ENCODE data around the gene GCH1. TPM values are rescaled to one million over a fixed set of nuclear protein-coding genes. Genes with fewer than 3 reads are reported as not detected.

The GCH1 gene
- total and polyA plus RNA-seq, 2 donors (not counting 1 experiment from before 2014, with no cell fraction given), result 1.3 to 1.5 TPM

DNA sequence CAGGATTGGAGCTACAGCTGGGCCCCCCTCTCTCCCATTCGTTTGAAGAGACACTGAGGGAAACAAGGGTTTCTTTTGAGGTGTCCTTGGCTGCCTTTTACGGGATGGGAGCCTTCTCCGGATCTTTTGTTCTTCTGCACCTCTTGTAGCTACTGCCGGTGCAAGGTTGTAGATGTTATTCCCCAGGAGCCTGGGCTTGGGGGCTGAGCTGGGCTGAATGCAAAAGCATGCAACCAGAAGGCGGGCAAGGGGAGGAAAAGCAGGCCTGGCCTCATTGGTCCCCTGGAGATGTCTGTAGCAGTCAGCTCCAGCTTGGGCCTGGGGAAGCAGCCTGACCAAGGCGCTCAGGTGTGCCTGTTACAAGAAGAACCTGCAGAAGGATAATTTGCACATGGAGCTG lies 110.3 kb downstream of the GCH1 start:
- Histone ChIP-seq H3K79me2 (ENCODE audit: control insufficient read depth, insufficient read depth, low read length) (no peaks in the 10 kb centered on the region), H3K4me2 (ENCODE audit: extremely low read depth, insufficient read depth, low read length) (no peak overlapping the region), H3K4me1 (ENCODE audit: control insufficient read depth, extremely low read depth, insufficient read depth, low read length) (no peaks in the 10 kb centered on the region), H2AFZ (ENCODE audit: low read length) (no peak overlapping the region), H3K9ac (ENCODE audit: insufficient read depth, low read length) (no peak overlapping the region), H3K9me3 (ENCODE audit: control insufficient read depth, insufficient read depth, low read depth, low read length) (no peaks in the 10 kb centered on the region), H4K20me1 (ENCODE audit: control insufficient read depth, extremely low read depth, insufficient read depth, low read length) (no peaks in the 10 kb centered on the region), H3K4me3 (replicated peaks in 1 of 4; ENCODE audit: control extremely low read depth in 1 of 4, insufficient read depth in 1 of 4, low read depth in 3 of 4, low read length in 4 of 4) (no peak overlapping the region), H3K27ac (ENCODE audit: insufficient read depth, low read length) (no peak overlapping the region), H3K27me3 (ENCODE audit: control insufficient read depth, insufficient read depth, low read length) (no peaks in the 10 kb centered on the region), H3K36me3 (ENCODE audit: control insufficient read depth, insufficient read depth, low read length) (peaks cover 19% of the 10 kb centered on the region)
- no peak for DNase-seq (ENCODE audit: low read depth in 2 of 2)
- TF ChIP-seq, protein P1, sequence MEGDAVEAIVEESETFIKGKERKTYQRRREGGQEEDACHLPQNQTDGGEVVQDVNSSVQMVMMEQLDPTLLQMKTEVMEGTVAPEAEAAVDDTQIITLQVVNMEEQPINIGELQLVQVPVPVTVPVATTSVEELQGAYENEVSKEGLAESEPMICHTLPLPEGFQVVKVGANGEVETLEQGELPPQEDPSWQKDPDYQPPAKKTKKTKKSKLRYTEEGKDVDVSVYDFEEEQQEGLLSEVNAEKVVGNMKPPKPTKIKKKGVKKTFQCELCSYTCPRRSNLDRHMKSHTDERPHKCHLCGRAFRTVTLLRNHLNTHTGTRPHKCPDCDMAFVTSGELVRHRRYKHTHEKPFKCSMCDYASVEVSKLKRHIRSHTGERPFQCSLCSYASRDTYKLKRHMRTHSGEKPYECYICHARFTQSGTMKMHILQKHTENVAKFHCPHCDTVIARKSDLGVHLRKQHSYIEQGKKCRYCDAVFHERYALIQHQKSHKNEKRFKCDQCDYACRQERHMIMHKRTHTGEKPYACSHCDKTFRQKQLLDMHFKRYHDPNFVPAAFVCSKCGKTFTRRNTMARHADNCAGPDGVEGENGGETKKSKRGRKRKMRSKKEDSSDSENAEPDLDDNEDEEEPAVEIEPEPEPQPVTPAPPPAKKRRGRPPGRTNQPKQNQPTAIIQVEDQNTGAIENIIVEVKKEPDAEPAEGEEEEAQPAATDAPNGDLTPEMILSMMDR (conservative IDR thresholded peaks at IDR 0.05 in 1 of 2, IDR thresholded peaks at IDR 0.05 in 1 of 2; ENCODE audit: low read depth in 1 of 2, low read length in 2 of 2), result no peak
- no peak for TF ChIP-seq EZH2 (IDR thresholded peaks at IDR 0.05; ENCODE audit: low read length, missing control alignments)

Other genes with a start within 250 kb of the GCH1 start
- gene WDHD1, start 124.3 kb upstream of the GCH1 start, total RNA-seq, result 8.6 and 9.8 TPM in 2 replicates
- 7.3 and 13.0 TPM in 2 replicates for gene WDHD1, start 124.3 kb upstream of the GCH1 start, polyA plus RNA-seq
- gene SOCS4, start 124.4 kb upstream of the GCH1 start, total RNA-seq, result 16.2 and 19.2 TPM in 2 replicates
- 11.5 TPM in 2 replicates for gene SOCS4, start 124.4 kb upstream of the GCH1 start, polyA plus RNA-seq
- 14.1 and 16.5 TPM in 2 replicates for gene MAPK1IP1L, start 148.8 kb upstream of the GCH1 start, total RNA-seq
- 82.3 and 103 TPM in 2 replicates for gene MAPK1IP1L, start 148.8 kb upstream of the GCH1 start, polyA plus RNA-seq
- 430 and 434 TPM in 2 replicates for gene LGALS3, start 226.4 kb upstream of the GCH1 start, total RNA-seq
- gene LGALS3, start 226.4 kb upstream of the GCH1 start, polyA plus RNA-seq, result 333 and 398 TPM in 2 replicates

Measured in fibroblast of lung (primary cell).